HepG2 (cell line): Measurements from ENCODE around the gene ZNF597. TPM values are rescaled to one million over a fixed set of nuclear protein-coding genes. Genes with fewer than 3 reads are reported as not detected.
A peak's percentile ranks its signal among the peaks of the same experiment; 100 is the strongest.

Experiments
- ATF7-NPFF ChIP-seq: sonication (generic); formaldehyde crosslinking; IDR thresholded peaks from 2 replicates; pipeline ENCODE4 v1.8.1; 2023; ENCODE audit warnings: mild to moderate bottlenecking, low read depth, missing genetic modification reagents, moderate library complexity
- DNMT1 ChIP-seq: sonication (generic); formaldehyde crosslinking; IDR thresholded peaks from 2 replicates; pipeline ENCODE4 v1.5.1; 2020; ENCODE audit warnings: mild to moderate bottlenecking, missing genetic modification reagents
- HOXA7 ChIP-seq: sonication (generic); formaldehyde crosslinking; IDR thresholded peaks from 2 replicates; pipeline ENCODE4 v1.8.1; 2022; ENCODE audit warnings: mild to moderate bottlenecking, missing genetic modification reagents, moderate library complexity
- KAT2B ChIP-seq: fragments of 150-350 bp; IDR thresholded peaks from 2 replicates; pipeline ENCODE4 v1.6.1; 2014; ENCODE audit warnings: low read depth, low read length, borderline replicate concordance
- KDM4B ChIP-seq: sonication (generic); formaldehyde crosslinking; IDR thresholded peaks from 2 replicates; pipeline ENCODE4 v1.4.0; 2020; ENCODE audit warnings: missing genetic modification reagents
- KLF11 ChIP-seq: IDR thresholded peaks from 2 replicates; pipeline ENCODE4 v1.6.1; 2016; ENCODE audit warnings: missing compliant biosample characterization
- MATR3 ChIP-seq: sonication (generic); formaldehyde crosslinking; IDR thresholded peaks from 2 replicates; pipeline ENCODE4 v1.4.0; 2020; ENCODE audit warnings: missing genetic modification reagents
- TBX2 ChIP-seq: sonication (generic); formaldehyde crosslinking; IDR thresholded peaks from 2 replicates; pipeline ENCODE4 v1.5.0; 2020; ENCODE audit warnings: missing genetic modification reagents, mild to moderate bottlenecking, borderline replicate concordance
- ZEB1 ChIP-seq: IDR thresholded peaks from 2 replicates; pipeline ENCODE4 v1.6.1; 2012; ENCODE audit warnings: mild to moderate bottlenecking, low read depth, inconsistent platforms; ENCODE audit not compliant: insufficient replicate concordance
- ZFY ChIP-seq: sonication (generic); formaldehyde crosslinking; IDR thresholded peaks from 2 replicates; pipeline ENCODE4 v1.4.0; 2020; ENCODE audit warnings: missing genetic modification reagents
- ZNF12 ChIP-seq: sonication (generic); formaldehyde crosslinking; IDR thresholded peaks from 2 replicates; pipeline ENCODE4 v1.5.0; 2020; ENCODE audit warnings: missing genetic modification reagents
- ZNF136 ChIP-seq: sonication (generic); formaldehyde crosslinking; IDR thresholded peaks from 2 replicates; pipeline ENCODE4 v1.8.1; 2022; ENCODE audit warnings: low read depth, mild to moderate bottlenecking, moderate library complexity, missing genetic modification reagents
- ZNF564 ChIP-seq: sonication (generic); formaldehyde crosslinking; IDR thresholded peaks from 2 replicates; pipeline ENCODE4 v1.8.1; 2023; ENCODE audit warnings: mild to moderate bottlenecking, missing genetic modification reagents
- ZNF589 ChIP-seq: sonication (generic); formaldehyde crosslinking; conservative IDR thresholded peaks from 2 replicates; pipeline ENCODE4 v1.8.0; 2022; ENCODE audit warnings: mild to moderate bottlenecking, moderate library complexity, missing genetic modification reagents
- ZNF598 ChIP-seq: sonication (generic); formaldehyde crosslinking; IDR thresholded peaks from 2 replicates; pipeline ENCODE4 v1.5.1; 2020; ENCODE audit warnings: mild to moderate bottlenecking, missing genetic modification reagents, borderline replicate concordance
- ZNF747 ChIP-seq: sonication (generic); formaldehyde crosslinking; IDR thresholded peaks from 2 replicates; pipeline ENCODE4 v1.8.1; 2023; ENCODE audit warnings: missing genetic modification reagents, mild to moderate bottlenecking, borderline replicate concordance
- polyA plus RNA-seq, 8 experiments: library from polyadenylated mRNA; depleted of rRNA in 3 of 8; stranded (reverse) in 7 of 8; unstranded in 1 of 8; fragments of >200 nt; fragmentation: Illumina TruSeq in 4 of 8; extraction: Trizol in 4 of 8; gene quantifications; 2 replicates each; pipeline versions ENCODE4 v1.2.1 to v1.2.3, GENCODE V29; 2011 to 2016; ENCODE audit warnings: low read depth in 4 of 8, missing spikeins in 1 of 8, mixed read lengths in 1 of 8; ENCODE audit not compliant: insufficient read depth in 1 of 8
- total RNA-seq, 5 experiments: library from RNA; depleted of rRNA; stranded (reverse); fragments of >200 nt; fragmentation: Illumina TruSeq; extraction: Trizol; gene quantifications; 2 replicates each; pipeline ENCODE4 v1.2.3, GENCODE V29; 2016; ENCODE audit warnings: low read depth in 1 of 5
- TF ChIP-seq, protein P1 (sequence below), 2 experiments: IDR thresholded peaks; 2 replicates each; pipeline ENCODE4 v1.6.1; 2011 to 2012; ENCODE audit warnings: low read length in 2 of 2, borderline replicate concordance in 1 of 2, low read depth in 1 of 2, mild to moderate bottlenecking in 1 of 2, moderate library complexity in 1 of 2
- TF ChIP-seq, protein P2 (sequence below): sonication (generic); formaldehyde crosslinking; IDR thresholded peaks from 2 replicates; pipeline ENCODE4 v1.5.1; 2020; ENCODE audit warnings: missing genetic modification reagents, mild to moderate bottlenecking, borderline replicate concordance
- TF ChIP-seq, protein P3 (sequence below): sonication (generic); formaldehyde crosslinking; conservative IDR thresholded peaks from 2 replicates; pipeline ENCODE4 v1.4.0; 2020; ENCODE audit warnings: missing genetic modification reagents
- TF ChIP-seq, protein P4 (sequence below): sonication (generic); formaldehyde crosslinking; IDR thresholded peaks from 2 replicates; pipeline ENCODE4 v1.9.0; 2021; ENCODE audit warnings: missing genetic modification reagents, borderline replicate concordance

The ZNF597 gene
- total and polyA plus RNA-seq, 2 of the 13 experiments (the other 11 are each of a cell fraction or from before 2014, with no cell fraction given): 1.3 to 2.4 TPM

DNA sequence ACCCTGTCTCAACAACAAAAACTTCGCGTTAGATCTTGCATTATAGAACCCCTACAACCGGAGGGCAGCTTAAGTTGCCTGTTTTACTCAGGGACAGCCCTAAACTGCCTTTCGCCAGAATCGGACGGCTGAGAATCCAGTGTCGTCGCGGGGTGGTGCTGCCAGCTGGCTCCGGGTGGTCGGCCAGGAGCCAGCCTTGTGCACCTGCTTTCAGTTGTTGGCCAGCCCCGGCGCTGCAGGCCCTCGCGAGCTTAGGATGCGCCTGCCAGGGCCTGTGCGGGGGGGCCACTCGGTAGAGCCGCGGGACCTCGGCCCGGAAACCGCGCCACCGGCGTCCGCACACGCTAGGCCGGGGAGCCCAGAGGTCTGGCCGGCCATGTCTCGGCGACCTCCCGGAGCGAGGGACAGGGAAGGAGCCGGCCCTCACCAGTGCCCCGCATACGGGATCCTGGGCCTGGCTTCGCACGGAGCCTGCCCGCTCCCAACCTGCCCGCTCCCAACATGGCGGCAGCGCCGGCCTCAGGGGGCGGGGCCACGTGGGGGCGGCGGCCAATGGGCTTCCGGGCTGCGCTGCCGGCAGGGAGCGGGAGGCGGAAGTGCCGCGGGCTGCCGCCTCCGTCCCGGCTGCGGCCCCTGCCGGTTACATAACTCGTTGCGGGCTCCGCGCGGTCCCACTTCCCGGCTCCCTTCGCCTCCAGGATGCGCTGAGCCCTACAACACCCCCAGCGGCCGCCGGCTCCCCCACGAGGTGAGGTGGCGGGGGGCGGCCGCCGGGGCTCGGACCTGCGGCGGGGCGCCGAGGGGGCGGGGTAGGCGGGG lies 14.3 kb upstream of the ZNF597 start (continued):
- TF ChIP-seq, protein P1, sequence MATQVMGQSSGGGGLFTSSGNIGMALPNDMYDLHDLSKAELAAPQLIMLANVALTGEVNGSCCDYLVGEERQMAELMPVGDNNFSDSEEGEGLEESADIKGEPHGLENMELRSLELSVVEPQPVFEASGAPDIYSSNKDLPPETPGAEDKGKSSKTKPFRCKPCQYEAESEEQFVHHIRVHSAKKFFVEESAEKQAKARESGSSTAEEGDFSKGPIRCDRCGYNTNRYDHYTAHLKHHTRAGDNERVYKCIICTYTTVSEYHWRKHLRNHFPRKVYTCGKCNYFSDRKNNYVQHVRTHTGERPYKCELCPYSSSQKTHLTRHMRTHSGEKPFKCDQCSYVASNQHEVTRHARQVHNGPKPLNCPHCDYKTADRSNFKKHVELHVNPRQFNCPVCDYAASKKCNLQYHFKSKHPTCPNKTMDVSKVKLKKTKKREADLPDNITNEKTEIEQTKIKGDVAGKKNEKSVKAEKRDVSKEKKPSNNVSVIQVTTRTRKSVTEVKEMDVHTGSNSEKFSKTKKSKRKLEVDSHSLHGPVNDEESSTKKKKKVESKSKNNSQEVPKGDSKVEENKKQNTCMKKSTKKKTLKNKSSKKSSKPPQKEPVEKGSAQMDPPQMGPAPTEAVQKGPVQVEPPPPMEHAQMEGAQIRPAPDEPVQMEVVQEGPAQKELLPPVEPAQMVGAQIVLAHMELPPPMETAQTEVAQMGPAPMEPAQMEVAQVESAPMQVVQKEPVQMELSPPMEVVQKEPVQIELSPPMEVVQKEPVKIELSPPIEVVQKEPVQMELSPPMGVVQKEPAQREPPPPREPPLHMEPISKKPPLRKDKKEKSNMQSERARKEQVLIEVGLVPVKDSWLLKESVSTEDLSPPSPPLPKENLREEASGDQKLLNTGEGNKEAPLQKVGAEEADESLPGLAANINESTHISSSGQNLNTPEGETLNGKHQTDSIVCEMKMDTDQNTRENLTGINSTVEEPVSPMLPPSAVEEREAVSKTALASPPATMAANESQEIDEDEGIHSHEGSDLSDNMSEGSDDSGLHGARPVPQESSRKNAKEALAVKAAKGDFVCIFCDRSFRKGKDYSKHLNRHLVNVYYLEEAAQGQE (IDR thresholded peaks at IDR 0.05; ENCODE audit: borderline replicate concordance in 1 of 2, low read depth in 1 of 2, low read length in 2 of 2): 0 out of 4 replicates have a peak, but pooled peaks of 1 of the 2 experiments have one; percentile 19
- TF ChIP-seq ZNF564 (CRISPR knock-in tag): peak; percentile 63; the same call in 1 of the 2 replicates
- TF ChIP-seq ZNF589 (CRISPR knock-in tag): no peak
- TF ChIP-seq, protein P2, sequence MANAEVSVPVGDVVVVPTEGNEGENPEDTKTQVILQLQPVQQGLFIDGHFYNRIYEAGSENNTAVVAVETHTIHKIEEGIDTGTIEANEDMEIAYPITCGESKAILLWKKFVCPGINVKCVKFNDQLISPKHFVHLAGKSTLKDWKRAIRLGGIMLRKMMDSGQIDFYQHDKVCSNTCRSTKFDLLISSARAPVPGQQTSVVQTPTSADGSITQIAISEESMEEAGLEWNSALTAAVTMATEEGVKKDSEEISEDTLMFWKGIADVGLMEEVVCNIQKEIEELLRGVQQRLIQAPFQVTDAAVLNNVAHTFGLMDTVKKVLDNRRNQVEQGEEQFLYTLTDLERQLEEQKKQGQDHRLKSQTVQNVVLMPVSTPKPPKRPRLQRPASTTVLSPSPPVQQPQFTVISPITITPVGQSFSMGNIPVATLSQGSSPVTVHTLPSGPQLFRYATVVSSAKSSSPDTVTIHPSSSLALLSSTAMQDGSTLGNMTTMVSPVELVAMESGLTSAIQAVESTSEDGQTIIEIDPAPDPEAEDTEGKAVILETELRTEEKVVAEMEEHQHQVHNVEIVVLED (CRISPR knock-in tag): peak; percentile 90
- TF ChIP-seq KAT2B: no peak
- TF ChIP-seq, protein P3, sequence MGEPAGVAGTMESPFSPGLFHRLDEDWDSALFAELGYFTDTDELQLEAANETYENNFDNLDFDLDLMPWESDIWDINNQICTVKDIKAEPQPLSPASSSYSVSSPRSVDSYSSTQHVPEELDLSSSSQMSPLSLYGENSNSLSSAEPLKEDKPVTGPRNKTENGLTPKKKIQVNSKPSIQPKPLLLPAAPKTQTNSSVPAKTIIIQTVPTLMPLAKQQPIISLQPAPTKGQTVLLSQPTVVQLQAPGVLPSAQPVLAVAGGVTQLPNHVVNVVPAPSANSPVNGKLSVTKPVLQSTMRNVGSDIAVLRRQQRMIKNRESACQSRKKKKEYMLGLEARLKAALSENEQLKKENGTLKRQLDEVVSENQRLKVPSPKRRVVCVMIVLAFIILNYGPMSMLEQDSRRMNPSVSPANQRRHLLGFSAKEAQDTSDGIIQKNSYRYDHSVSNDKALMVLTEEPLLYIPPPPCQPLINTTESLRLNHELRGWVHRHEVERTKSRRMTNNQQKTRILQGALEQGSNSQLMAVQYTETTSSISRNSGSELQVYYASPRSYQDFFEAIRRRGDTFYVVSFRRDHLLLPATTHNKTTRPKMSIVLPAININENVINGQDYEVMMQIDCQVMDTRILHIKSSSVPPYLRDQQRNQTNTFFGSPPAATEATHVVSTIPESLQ (CRISPR knock-in tag): no peak
- no peak; the same call in 1 of the 2 replicates for TF ChIP-seq ZNF12 (CRISPR knock-in tag)
- TF ChIP-seq ATF7-NPFF (CRISPR knock-in tag): peak; percentile 69; the same call in 1 of the 2 replicates
- TF ChIP-seq ZNF747: no peak
- TF ChIP-seq, protein P4, sequence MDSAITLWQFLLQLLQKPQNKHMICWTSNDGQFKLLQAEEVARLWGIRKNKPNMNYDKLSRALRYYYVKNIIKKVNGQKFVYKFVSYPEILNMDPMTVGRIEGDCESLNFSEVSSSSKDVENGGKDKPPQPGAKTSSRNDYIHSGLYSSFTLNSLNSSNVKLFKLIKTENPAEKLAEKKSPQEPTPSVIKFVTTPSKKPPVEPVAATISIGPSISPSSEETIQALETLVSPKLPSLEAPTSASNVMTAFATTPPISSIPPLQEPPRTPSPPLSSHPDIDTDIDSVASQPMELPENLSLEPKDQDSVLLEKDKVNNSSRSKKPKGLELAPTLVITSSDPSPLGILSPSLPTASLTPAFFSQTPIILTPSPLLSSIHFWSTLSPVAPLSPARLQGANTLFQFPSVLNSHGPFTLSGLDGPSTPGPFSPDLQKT (CRISPR knock-in tag): no peak
- peak; percentile 71 for TF ChIP-seq TBX2 (CRISPR knock-in tag)
- TF ChIP-seq ZEB1: peak; percentile 48
- peak; percentile 28; the same call in 1 of the 2 replicates for TF ChIP-seq ZNF136 (CRISPR knock-in tag)
- TF ChIP-seq ZNF598 (CRISPR knock-in tag): no peak
- 0 out of 2 replicates have a peak, but pooled peaks have one; percentile 27 for TF ChIP-seq KLF11 (CRISPR knock-in tag)
- TF ChIP-seq DNMT1 (CRISPR knock-in tag): no peak
- TF ChIP-seq KDM4B (CRISPR knock-in tag): peak; percentile 90; the same call in 1 of the 2 replicates
- no peak for TF ChIP-seq MATR3 (CRISPR knock-in tag)
- TF ChIP-seq HOXA7: no peak
- TF ChIP-seq ZFY: peak; percentile 99
